A549 (cell line): ENCODE results near the gene TMED5.

Experiments used
- CTCF ChIP-seq: fragments of >200 bp; sonication (Bioruptor Twin); formaldehyde crosslinking; IDR thresholded peaks from 3 replicates; pipeline ENCODE4 v1.5.1; 2016
- HMGXB4 ChIP-seq: fragments of 250-450 bp; sonication (Bioruptor Pico); IDR thresholded peaks from 2 replicates; pipeline ENCODE4 v1.5.0; 2021; ENCODE audit warnings: mild to moderate bottlenecking, moderate library complexity, borderline replicate concordance
- JUNB ChIP-seq: fragments of >200 bp; sonication (Bioruptor Twin); formaldehyde crosslinking; IDR thresholded peaks from 2 replicates; pipeline ENCODE4 v1.6.1; 2016
- POLR2A ChIP-seq: IDR thresholded peaks from 2 replicates; pipeline ENCODE4 v1.6.1; 2012; ENCODE audit warnings: mild to moderate bottlenecking, low read length
- RAD21 ChIP-seq, 2 experiments: fragments of >200 bp in 1 of 2; sonication (Bioruptor Twin) in 1 of 2; formaldehyde crosslinking in 1 of 2; IDR thresholded peaks in 1 of 2; conservative IDR thresholded peaks in 1 of 2; 2 replicates in 1 of 2; 3 replicates in 1 of 2; pipeline ENCODE4 v1.6.1; 2012 to 2018; ENCODE audit warnings: inconsistent platforms in 1 of 2
- REST ChIP-seq: fragments of 200-600 bp; sonication (generic); IDR thresholded peaks from 2 replicates; pipeline ENCODE4 v1.6.1; 2016; ENCODE audit warnings: antibody characterized with exemption, mild to moderate bottlenecking, moderate library complexity
- SMC3 ChIP-seq: fragments of >200 bp; sonication (Bioruptor Twin); formaldehyde crosslinking; IDR thresholded peaks from 3 replicates; pipeline ENCODE4 v1.6.1; 2018; ENCODE audit warnings: inconsistent platforms

- no peak for TF ChIP-seq REST
- TF ChIP-seq RAD21 (conservative IDR thresholded peaks at IDR 0.05 in 1 of 2, IDR thresholded peaks at IDR 0.05 in 1 of 2), result no peak
- TF ChIP-seq JUNB, result no peak
- no peak for TF ChIP-seq CTCF
- no peak for TF ChIP-seq POLR2A
- no peak for TF ChIP-seq HMGXB4
- no peak for TF ChIP-seq SMC3
These were observed 70.6 kb downstream of the TMED5 start for GRCh38 chr1:93109578-93109977.
